Astrocyte (in vitro differentiated cells and primary cell): ENCODE data around the gene NOP56.

ENCODE experiments used
- CTCF ChIP-seq: IDR thresholded peaks from 2 replicates; pipeline ENCODE4 v1.5.1; 2011; ENCODE audit warnings: low read depth, mild to moderate bottlenecking, inconsistent platforms, low read length, moderate library complexity; ENCODE audit not compliant: insufficient read depth
- EZH2 ChIP-seq: IDR thresholded peaks from 2 replicates; pipeline ENCODE4 v1.6.1; 2012; ENCODE audit warnings: mild to moderate bottlenecking, low read length, inconsistent platforms; ENCODE audit not compliant: insufficient read depth

- TF ChIP-seq CTCF (no peak), EZH2 (no peak)
Observed at GRCh38 chr20:2618815-2619214, 33.6 kb upstream of the NOP56 start.
